ENCODE measurements around the gene SLC9A9.

The SLC9A9 gene

GRCh38 chr3:143648218-143648617 lies 200.1 kb downstream of the SLC9A9 start:
- no peak for DNase-seq (ENCODE audit: low read depth)

DNA sequence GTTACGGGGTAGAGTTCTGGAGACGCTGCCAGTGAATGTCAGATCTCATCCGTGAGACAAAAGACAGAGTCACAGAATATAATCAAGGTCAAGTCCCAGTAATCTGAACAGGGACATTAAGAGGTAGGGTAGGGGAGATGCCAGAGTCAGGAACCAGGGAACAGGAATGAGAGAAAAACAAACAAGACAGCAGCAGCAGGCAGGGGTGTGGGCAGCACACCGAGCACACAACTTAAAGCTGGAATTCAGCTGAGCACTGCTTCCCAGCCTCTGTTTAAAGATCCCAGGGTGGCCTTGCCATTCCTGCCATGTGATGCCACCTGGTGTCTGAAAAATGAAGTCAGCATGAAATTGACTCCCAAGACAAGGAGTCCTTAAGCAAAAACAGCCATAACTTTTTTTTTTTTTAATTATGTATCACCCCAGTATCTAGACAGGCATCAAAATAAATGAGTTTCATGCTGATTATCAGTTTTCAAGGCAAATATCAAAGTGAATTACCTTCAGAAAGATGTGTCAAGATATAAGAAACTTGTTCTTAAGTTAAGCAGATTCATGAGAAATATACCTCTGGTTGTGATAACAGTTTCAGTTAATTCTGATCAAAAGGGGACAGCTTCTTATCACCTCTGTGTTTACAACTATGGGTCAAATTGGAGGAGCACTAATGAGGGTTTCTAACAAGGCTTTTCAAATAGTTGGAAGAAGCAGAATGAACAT lies 203.7 kb downstream of the SLC9A9 start:
- DNase-seq (ENCODE audit: low read depth): no peak

- no peak for DNase-seq (ENCODE audit: low read depth)
Measured at GRCh38 chr3:143643905-143644304, 204.4 kb downstream of the SLC9A9 start.

DNA sequence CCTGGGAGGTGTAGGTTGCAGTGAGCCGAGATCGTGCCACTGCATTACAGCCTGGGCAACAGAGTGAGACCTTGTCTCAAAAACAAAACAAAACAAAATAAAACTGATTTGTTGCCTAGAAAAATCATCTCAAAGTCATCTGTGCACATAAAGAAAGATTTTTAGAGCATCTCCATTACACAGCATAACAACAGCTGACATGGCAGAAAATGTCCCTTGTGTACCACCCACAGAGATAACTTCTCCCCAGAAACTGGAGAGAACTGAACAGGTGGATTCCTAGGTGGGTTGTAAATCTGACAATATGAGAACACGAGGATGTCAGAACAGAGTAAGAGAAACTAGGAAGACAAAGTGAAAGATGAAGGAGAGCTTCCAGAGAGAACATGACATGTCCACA lies 207.5 kb downstream of the SLC9A9 start:
- DNase-seq (ENCODE audit: low read depth): no peak

- DNase-seq (ENCODE audit: low read depth): no peak
Measured at GRCh38 chr3:143637133-143637532, 211.1 kb downstream of the SLC9A9 start.

GRCh38 chr3:143634991-143635390 lies 213.3 kb downstream of the SLC9A9 start:
- no peak for DNase-seq (ENCODE audit: low read depth)

DNA sequence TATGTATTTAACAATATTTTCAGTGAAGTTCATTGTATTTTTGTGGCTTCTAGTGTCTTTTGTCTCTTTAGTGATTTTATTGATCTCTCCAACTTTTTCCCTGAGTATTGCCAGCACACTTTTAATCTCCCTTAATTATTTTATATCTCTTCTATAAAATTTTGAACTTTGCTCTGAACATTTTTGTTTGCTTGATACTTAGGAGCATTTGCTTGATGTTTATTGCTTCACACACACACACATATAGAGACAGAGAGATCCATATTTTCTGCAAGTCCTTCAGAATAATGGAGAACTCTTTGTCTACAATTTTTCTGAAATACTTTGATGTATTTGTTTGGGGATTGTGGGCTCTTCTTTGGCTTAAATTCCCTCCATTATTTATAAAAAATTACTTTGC lies 213.8 kb downstream of the SLC9A9 start:
- no peak for DNase-seq (ENCODE audit: low read depth)

DNA sequence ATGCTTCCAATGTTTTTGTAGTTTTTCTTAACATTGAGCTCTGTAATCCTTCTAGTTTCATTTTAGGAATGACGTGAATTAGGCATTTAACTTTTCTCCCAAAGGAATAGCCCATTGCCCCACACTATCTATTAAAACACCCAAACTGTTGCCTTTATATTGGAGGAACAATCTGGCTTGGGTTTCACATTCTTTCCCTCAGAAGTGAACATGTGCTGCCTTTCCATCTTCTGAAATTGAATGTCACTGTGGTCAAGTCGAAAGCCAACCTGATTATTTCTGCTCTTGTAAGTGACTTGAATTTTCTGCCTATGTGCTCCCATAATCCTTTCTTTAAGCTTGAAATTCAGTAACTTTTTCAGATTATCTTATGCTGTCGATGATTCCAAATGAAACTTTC lies 214.5 kb downstream of the SLC9A9 start:
- DNase-seq (ENCODE audit: low read depth): no peak

DNA sequence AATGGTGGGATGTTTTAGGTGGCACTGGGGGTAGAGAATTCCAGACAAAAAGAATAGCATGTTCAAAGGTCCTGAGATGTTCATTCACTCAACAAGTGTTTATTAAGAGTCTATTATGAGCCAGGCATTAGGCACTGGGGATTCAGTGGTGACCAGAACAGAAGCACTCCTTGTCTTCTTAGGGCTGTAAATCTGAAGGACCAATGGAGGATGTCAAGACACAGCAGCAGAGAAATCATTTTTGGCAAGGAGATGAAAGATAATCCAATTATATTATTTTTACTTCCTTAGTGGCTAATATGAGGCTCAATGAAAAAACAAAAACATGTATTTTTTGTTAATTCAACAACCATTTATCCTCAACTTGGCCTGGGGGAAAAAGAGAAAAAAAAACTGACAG lies 218.5 kb downstream of the SLC9A9 start:
- DNase-seq (ENCODE audit: low read depth): no peak

DNA sequence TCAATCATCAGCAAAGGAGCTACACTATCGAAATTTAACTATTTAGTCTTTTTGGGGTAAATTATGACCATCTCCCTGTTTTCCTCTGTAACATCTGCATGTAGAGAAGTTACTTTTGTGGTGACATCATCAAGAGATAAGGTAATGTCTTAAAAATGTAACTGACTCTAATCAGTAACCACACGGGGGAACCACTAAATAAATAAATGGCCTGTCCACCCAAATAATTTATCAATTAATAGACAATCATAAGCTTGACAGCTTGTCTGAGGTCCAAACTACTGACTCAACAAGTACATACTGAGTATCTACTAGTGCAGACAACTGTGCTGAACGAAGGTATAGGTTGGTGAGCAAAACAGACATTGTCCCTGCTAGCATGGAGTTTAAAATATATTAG lies 219.3 kb downstream of the SLC9A9 start:
- no peak for DNase-seq (ENCODE audit: low read depth)

GRCh38 chr3:143627336-143627735 lies 220.9 kb downstream of the SLC9A9 start:
- DNase-seq (ENCODE audit: low read depth): no peak

DNA sequence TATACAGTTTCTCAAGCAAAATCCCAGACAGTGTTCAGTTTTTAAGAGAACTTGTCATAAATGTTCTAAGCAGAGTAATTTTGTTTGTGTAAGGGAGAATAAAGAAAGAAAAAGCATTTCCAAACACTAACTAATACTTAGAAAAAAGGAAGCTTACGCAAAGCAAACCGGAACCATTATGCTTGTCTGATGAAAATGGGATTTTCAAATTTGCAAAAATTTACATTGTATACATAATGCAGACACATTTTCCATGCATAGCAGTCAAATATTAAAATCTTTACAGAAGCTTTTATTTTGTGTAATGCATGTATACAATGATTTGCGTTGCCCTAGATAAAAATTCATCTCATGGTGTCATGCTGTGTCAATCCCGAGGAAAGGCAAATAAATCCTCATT lies 229.0 kb downstream of the SLC9A9 start:
- DNase-seq (ENCODE audit: low read depth): no peak

- DNase-seq (ENCODE audit: low read depth): no peak
Measured at GRCh38 chr3:143617050-143617449, 231.2 kb downstream of the SLC9A9 start.

DNA sequence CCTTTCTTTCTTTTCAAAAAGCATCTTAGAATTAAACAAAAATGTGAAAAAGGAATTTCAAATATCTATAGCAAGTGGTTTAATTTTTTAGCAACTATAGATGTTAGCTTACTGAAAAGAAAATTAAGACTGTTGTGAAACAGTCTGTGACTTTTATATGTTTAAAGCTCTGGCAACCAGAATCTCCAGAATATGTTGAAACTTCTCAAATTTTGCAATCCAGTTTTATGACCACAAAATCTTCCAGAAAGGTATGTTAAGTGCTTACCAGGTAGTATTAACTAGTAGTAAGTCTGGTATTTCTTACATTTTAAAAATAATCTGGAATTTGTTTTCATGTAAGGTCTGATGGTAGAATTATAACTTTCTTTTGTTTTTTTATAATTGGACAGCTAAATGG lies 235.0 kb downstream of the SLC9A9 start:
- DNase-seq (ENCODE audit: low read depth): no peak

- DNase-seq (ENCODE audit: low read depth): no peak
Measured at GRCh38 chr3:143612541-143612940, 235.7 kb downstream of the SLC9A9 start.

- DNase-seq (ENCODE audit: low read depth): no peak
Measured at GRCh38 chr3:143608966-143609365, 239.3 kb downstream of the SLC9A9 start.

DNA sequence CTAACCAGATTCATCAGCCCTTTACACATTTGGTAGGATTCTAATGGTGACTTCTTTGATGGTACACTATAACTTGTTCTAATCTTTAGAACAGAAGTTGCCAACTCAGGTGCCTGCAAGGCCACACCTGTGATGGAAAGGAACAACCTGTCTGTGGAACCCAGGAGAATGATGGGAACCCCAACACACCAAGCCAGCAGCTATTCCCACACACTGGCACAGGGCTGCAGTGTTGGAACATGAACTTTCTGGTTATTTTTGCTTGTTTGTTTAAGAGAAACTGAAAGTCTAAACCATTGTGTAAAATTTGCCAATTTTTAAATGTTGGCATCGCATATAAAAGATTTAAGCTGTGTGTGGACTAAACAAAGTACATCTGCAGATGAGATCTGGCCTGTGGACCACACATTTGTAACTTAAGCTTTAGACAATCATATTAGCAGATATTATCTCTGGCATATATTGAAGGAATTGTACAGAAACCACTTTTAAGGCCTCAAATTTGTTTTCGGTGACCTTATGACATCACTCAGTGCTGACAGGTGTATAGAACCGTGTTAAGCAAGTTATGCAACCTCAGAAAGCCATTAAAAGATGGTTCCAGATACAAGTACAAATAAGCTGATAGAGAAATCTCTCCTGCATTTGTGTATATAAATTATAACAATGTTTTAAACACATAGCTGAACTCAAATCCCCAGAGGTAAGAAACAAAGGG lies 242.9 kb downstream of the SLC9A9 start:
- no peak for DNase-seq (ENCODE audit: low read depth)

GRCh38 chr3:143604402-143605185 lies 243.7 kb downstream of the SLC9A9 start:
- no peak for DNase-seq (ENCODE audit: low read depth)

DNA sequence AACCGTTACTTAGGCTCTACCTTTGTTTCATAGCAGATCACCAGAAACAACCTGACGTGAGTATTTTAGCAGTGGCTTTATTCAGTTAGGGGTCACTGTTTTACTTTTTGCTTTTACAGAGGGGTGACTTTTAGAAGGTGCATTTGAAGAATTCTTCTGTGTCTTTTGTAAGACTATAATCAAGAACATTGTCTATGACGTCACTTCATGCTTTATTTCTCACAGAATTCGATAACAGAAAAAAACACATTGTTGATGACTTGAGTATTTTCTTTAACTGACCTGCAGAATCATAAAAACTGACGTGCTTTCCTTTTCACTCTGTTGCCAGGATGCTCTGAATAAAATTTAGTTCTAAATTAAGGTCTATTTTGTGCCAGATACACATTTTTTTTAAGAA lies 244.5 kb downstream of the SLC9A9 start:
- DNase-seq (ENCODE audit: low read depth): no peak

DNA sequence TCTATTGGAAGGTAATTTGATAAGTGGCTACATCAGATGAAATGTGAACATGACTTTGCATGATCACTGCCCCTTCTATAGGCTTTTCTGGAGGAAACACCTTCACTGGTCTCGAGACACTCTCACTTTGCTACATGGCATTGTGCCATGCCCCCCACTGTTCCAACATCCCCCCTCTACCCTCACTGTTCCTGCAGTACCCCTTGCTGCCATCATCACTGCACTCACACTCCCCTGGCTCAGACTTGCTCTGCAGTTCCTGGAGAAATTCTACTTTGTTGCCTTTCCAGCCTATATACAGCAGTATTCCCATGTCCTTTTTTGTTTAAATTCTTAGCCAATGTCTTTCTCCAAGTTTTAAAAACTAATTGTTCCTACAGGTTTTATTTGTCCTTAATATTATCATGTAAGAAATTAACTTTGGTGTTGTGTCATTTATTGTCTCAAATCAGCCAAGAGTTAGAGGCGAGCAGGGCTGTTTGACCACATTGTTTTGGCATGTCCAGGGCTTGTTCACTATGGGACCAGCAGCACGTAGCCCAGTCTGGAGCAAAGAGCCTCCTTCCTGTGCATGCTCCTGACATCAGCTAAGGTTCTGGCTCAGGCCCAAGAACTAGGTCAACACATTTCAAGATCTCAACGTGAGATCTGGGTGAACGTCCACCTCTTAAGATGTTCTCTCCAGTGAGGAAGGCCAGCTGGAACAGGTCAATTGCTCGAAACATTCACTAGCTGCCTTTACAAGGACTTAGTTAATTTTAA lies 246.4 kb downstream of the SLC9A9 start:
- no peak for DNase-seq (ENCODE audit: low read depth)

DNA sequence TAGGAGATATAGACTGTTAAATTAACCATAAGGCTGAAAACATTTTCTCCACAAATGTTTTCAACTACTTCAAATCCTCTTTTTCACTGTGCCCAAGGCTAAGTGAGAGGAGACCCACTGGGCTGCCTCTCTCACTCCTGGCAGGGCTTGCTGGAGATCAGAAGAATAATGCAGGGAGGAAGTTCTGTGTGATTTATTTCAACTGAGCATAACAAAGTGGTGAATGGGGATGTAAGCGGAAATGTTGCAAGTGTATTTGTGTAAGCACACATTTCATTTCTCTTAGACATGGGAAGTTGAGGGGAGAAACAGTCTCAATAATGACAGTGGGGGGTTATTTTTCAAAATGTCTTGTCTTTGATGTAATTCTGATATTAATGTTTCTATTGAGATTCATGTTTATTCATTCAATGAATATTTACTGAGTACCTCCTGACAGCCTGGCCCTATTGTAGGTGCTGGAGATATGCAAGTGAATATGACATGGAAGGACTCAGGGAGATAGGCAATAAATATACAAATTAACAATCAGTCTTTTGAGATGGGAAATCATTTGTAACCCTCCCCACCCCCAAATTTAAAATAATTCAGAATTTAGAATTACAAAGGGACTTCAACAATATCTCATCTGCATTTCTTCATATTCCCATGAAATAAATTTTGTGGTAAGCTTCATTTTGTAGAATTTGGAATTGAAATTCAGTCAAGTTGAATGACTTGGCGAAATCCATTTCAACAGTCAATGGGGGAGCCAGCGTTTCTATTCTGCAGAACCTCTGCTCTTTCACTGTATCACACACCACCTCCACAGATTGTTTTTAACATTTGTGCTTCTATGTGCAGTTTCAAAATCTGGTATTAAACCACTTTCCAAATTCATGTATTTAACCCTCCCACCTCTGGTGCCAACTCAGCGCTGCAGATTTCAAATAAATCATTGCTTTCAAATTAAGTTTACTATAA lies 247.2 kb downstream of the SLC9A9 start:
- DNase-seq (ENCODE audit: low read depth): no peak

Measured in activated T-cell treated with anti-CD3 and anti-CD28 coated beads for 24 hours (primary cell).